Osteoblast (primary cell): ENCODE data around the gene TMPRSS3. TPM values are rescaled to one million over a fixed set of nuclear protein-coding genes. Genes with fewer than 3 reads are reported as not detected.

ENCODE experiments used
- DNase-seq: peaks from one replicate; pipeline ENCODE4 v3.0.0; 2011; ENCODE audit warnings: low spot score, mixed read lengths; ENCODE audit not compliant: insufficient read length; ENCODE audit errors: missing footprints
- H2AFZ ChIP-seq: 2 replicates; pipeline ENCODE4 v1.6.0; 2011; ENCODE audit warnings: mild to moderate bottlenecking, low read length
- H3K27ac ChIP-seq: 2 replicates; pipeline ENCODE4 v1.5.1; 2011; ENCODE audit warnings: mild to moderate bottlenecking, low read depth, low read length, moderate library complexity
- H3K27me3 ChIP-seq: 2 replicates; pipeline ENCODE4 v1.6.0; 2012; ENCODE audit warnings: mild to moderate bottlenecking, control low read depth, inconsistent platforms, low read length, moderate library complexity; ENCODE audit not compliant: insufficient read depth
- H3K36me3 ChIP-seq: 2 replicates; pipeline ENCODE4 v1.5.1; 2011; ENCODE audit warnings: mild to moderate bottlenecking, low read length, control low read depth, moderate library complexity; ENCODE audit not compliant: insufficient read depth
- H3K4me1 ChIP-seq: 2 replicates; pipeline ENCODE4 v1.5.1; 2011; ENCODE audit warnings: mild to moderate bottlenecking, low read length, control low read depth, moderate library complexity; ENCODE audit not compliant: insufficient read depth
- H3K4me2 ChIP-seq: 2 replicates; pipeline ENCODE4 v1.6.0; 2011; ENCODE audit warnings: mild to moderate bottlenecking, low read length; ENCODE audit not compliant: insufficient read depth
- H3K4me3 ChIP-seq: fragments of 200-600 bp; sonication (generic); 3 replicates; pipeline ENCODE4 v1.5.1; 2012; ENCODE audit warnings: mild to moderate bottlenecking, low read length, inconsistent platforms; ENCODE audit not compliant: insufficient read depth
- H3K79me2 ChIP-seq: 2 replicates; pipeline ENCODE4 v1.6.0; 2012; ENCODE audit warnings: mild to moderate bottlenecking, low read length, control low read depth, inconsistent platforms; ENCODE audit not compliant: insufficient read depth
- H3K9me3 ChIP-seq: 2 replicates; pipeline ENCODE4 v1.5.1; 2011; ENCODE audit warnings: low read depth, low read length, control low read depth
- H4K20me1 ChIP-seq: 2 replicates; pipeline ENCODE4 v1.6.0; 2012; ENCODE audit warnings: mild to moderate bottlenecking, low read length, control low read depth; ENCODE audit not compliant: insufficient read depth
- CTCF ChIP-seq: IDR thresholded peaks from 2 replicates; pipeline ENCODE4 v1.5.1; 2011; ENCODE audit warnings: mild to moderate bottlenecking, low read depth, low read length, moderate library complexity; ENCODE audit errors: extremely low read depth
- total RNA-seq: library from RNA; depleted of rRNA; stranded (reverse); fragments of >200 nt; gene quantifications from 2 replicates; pipeline ENCODE4 v1.2.3, GENCODE V29; 2012

The TMPRSS3 gene
- total RNA-seq, 1 donor = not detected

- Histone ChIP-seq H3K79me2 (no peaks in the 10 kb centered on the region), H3K4me1 (no peaks in the 10 kb centered on the region), H3K36me3 (no peaks in the 10 kb centered on the region), H2AFZ (no peak overlapping the region), H4K20me1 (no peaks in the 10 kb centered on the region), H3K9me3 (no peaks in the 10 kb centered on the region), H3K27ac (no peak overlapping the region), H3K4me3 (no peak overlapping the region), H3K27me3 (no peaks in the 10 kb centered on the region), H3K4me2 (no peak overlapping the region)
- TF ChIP-seq CTCF = no peak
- no peak for DNase-seq
Measured at GRCh38 chr21:42373196-42373907, 22.5 kb downstream of the TMPRSS3 start.

GRCh38 chr21:42370894-42371654, 24.8 kb downstream of the TMPRSS3 start:
- Histone ChIP-seq H3K4me3 (no peak overlapping the region), H3K27ac (no peak overlapping the region), H3K4me2 (no peak overlapping the region), H3K27me3 (no peaks in the 10 kb centered on the region), H3K4me1 (no peaks in the 10 kb centered on the region), H2AFZ (no peak overlapping the region), H3K9me3 (no peaks in the 10 kb centered on the region), H4K20me1 (no peaks in the 10 kb centered on the region), H3K79me2 (no peaks in the 10 kb centered on the region), H3K36me3 (no peaks in the 10 kb centered on the region)
- TF ChIP-seq CTCF = no peak
- no peak for DNase-seq

GRCh38 chr21:42369821-42370220, 26.0 kb downstream of the TMPRSS3 start:
- Histone ChIP-seq H3K4me2 (no peak overlapping the region), H3K4me1 (no peaks in the 10 kb centered on the region), H3K79me2 (no peaks in the 10 kb centered on the region), H3K4me3 (no peak overlapping the region), H4K20me1 (no peaks in the 10 kb centered on the region), H3K36me3 (no peaks in the 10 kb centered on the region), H3K27me3 (no peaks in the 10 kb centered on the region), H3K27ac (no peak overlapping the region), H3K9me3 (no peaks in the 10 kb centered on the region), H2AFZ (no peak overlapping the region)
- TF ChIP-seq CTCF = no peak
- no peak for DNase-seq

GRCh38 chr21:42367367-42368165, 28.3 kb downstream of the TMPRSS3 start:
- Histone ChIP-seq H3K4me3 (no peak overlapping the region), H3K4me2 (no peak overlapping the region), H4K20me1 (no peaks in the 10 kb centered on the region), H3K36me3 (no peaks in the 10 kb centered on the region), H3K27me3 (no peaks in the 10 kb centered on the region), H3K27ac (no peak overlapping the region), H3K4me1 (no peaks in the 10 kb centered on the region), H3K9me3 (no peaks in the 10 kb centered on the region), H3K79me2 (no peaks in the 10 kb centered on the region), H2AFZ (no peak overlapping the region)
- DNase-seq = no peak
- TF ChIP-seq CTCF = no peak
